Neural progenitor cell (in vitro differentiated cells): ENCODE measurements around the gene CDC42SE2. TPM values are rescaled to one million over a fixed set of nuclear protein-coding genes. Genes with fewer than 3 reads are reported as not detected.

Source experiments
- DNase-seq: peaks from one replicate; pipeline ENCODE4 v3.0.0-alpha.2; 2016; ENCODE audit warnings: low spot score
- H2AFZ ChIP-seq: fragments of 200-600 bp; sonication (generic); replicated peaks from 2 replicates; pipeline ENCODE4 v1.6.1; 2016; ENCODE audit warnings: antibody characterized with exemption
- H3F3A ChIP-seq: fragments of 200-600 bp; sonication (generic); 2 replicates; pipeline ENCODE4 v1.6.1; 2016; ENCODE audit warnings: antibody characterized with exemption, low read depth
- H3K27ac ChIP-seq: fragments of 200-600 bp; sonication (generic); 2 replicates; pipeline ENCODE4 v1.5.1; 2016; ENCODE audit warnings: mild to moderate bottlenecking
- H3K27me3 ChIP-seq: fragments of 200-600 bp; sonication (generic); 2 replicates; pipeline ENCODE4 v1.6.1; 2016; ENCODE audit warnings: mild to moderate bottlenecking, moderate library complexity
- H3K36me3 ChIP-seq: fragments of 200-600 bp; sonication (generic); 2 replicates; pipeline ENCODE4 v1.5.1; 2016
- H3K4me1 ChIP-seq: fragments of 200-600 bp; sonication (generic); 2 replicates; pipeline ENCODE4 v1.6.1; 2016; ENCODE audit warnings: mixed run types
- H3K4me2 ChIP-seq: fragments of 200-600 bp; sonication (generic); 2 replicates; pipeline ENCODE4 v1.6.1; 2016
- H3K4me3 ChIP-seq: fragments of 200-600 bp; sonication (generic); 2 replicates; pipeline ENCODE4 v1.5.1; 2016
- H3K79me2 ChIP-seq: fragments of 200-600 bp; sonication (generic); 2 replicates; pipeline ENCODE4 v1.6.1; 2016; ENCODE audit warnings: low read depth
- H3K9ac ChIP-seq: fragments of 200-600 bp; sonication (generic); 2 replicates; pipeline ENCODE4 v1.6.1; 2016
- H3K9me3 ChIP-seq: fragments of 200-600 bp; sonication (generic); 2 replicates; pipeline ENCODE4 v1.5.1; 2016; ENCODE audit warnings: low read depth
- H4K20me1 ChIP-seq: fragments of 200-600 bp; sonication (generic); 2 replicates; pipeline ENCODE4 v1.6.1; 2016; ENCODE audit warnings: low read depth
- H3K27ac Mint-ChIP-seq: 3 replicates; pipeline ENCODE4 v1.8.0; 2021; ENCODE audit warnings: mixed read lengths
- H3K27me3 Mint-ChIP-seq: 2 replicates; pipeline ENCODE4 v1.8.0; 2022; ENCODE audit warnings: low read depth, mild to moderate bottlenecking, inconsistent platforms, moderate library complexity, mixed read lengths; ENCODE audit not compliant: insufficient read depth
- H3K36me3 Mint-ChIP-seq: 3 replicates; pipeline ENCODE4 v1.8.0; 2021; ENCODE audit warnings: mixed read lengths
- H3K4me1 Mint-ChIP-seq: 3 replicates; pipeline ENCODE4 v1.8.0; 2021; ENCODE audit warnings: mixed read lengths
- H3K4me3 Mint-ChIP-seq: 3 replicates; pipeline ENCODE4 v1.8.0; 2021; ENCODE audit warnings: mild to moderate bottlenecking, moderate library complexity, mixed read lengths
- H3K9me3 Mint-ChIP-seq: 3 replicates; pipeline ENCODE4 v1.8.0; 2020; ENCODE audit warnings: mixed read lengths
- EZH2 ChIP-seq: fragments of 200-600 bp; sonication (generic); IDR thresholded peaks from 2 replicates; pipeline ENCODE4 v1.6.1; 2017; ENCODE audit warnings: antibody characterized with exemption, mild to moderate bottlenecking, moderate library complexity
- EZH2phosphoT487 ChIP-seq: fragments of 200-600 bp; sonication (generic); IDR thresholded peaks from 2 replicates; pipeline ENCODE4 v1.6.1; 2017; ENCODE audit warnings: antibody characterized with exemption
- total RNA-seq: library from RNA; depleted of rRNA; stranded (reverse); fragments of >200 nt; gene quantifications from 2 replicates; pipeline ENCODE4 v1.2.3, GENCODE V29; 2015; ENCODE audit warnings: low replicate concordance
- TF ChIP-seq, protein P1 (sequence below): fragments of 200-600 bp; sonication (generic); IDR thresholded peaks from 2 replicates; pipeline ENCODE4 v1.5.1; 2017; ENCODE audit warnings: antibody characterized with exemption, mild to moderate bottlenecking

Gene CDC42SE2
- total RNA-seq, 1 donor from 2014 or later: 79.9 TPM

DNA sequence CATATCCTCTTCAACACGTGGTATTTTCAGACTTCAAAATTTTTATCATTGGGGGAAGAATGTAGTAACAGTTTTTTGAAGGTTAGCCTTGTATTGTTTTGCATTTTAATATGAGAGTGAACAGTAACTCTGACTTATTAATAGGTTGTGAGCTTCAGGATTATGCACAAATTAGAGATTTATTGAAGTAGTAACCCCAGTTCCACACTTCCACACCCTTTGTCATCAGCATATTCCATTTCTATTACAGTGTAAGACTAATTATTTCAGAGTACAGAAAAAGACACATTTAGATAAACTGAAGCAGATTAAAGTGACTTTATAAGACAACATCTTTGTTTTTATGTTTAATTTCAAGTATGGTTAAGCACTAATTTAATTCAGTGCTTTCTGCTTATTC is 105.7 kb downstream of the CDC42SE2 start:
- Histone ChIP-seq H3K36me3 (no peaks in the 10 kb centered on the region), H3K9me3 (no peaks in the 10 kb centered on the region)
- TF ChIP-seq EZH2phosphoT487 (no peak), EZH2 (no peak)
- TF ChIP-seq, protein P1, sequence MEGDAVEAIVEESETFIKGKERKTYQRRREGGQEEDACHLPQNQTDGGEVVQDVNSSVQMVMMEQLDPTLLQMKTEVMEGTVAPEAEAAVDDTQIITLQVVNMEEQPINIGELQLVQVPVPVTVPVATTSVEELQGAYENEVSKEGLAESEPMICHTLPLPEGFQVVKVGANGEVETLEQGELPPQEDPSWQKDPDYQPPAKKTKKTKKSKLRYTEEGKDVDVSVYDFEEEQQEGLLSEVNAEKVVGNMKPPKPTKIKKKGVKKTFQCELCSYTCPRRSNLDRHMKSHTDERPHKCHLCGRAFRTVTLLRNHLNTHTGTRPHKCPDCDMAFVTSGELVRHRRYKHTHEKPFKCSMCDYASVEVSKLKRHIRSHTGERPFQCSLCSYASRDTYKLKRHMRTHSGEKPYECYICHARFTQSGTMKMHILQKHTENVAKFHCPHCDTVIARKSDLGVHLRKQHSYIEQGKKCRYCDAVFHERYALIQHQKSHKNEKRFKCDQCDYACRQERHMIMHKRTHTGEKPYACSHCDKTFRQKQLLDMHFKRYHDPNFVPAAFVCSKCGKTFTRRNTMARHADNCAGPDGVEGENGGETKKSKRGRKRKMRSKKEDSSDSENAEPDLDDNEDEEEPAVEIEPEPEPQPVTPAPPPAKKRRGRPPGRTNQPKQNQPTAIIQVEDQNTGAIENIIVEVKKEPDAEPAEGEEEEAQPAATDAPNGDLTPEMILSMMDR: no peak

DNA sequence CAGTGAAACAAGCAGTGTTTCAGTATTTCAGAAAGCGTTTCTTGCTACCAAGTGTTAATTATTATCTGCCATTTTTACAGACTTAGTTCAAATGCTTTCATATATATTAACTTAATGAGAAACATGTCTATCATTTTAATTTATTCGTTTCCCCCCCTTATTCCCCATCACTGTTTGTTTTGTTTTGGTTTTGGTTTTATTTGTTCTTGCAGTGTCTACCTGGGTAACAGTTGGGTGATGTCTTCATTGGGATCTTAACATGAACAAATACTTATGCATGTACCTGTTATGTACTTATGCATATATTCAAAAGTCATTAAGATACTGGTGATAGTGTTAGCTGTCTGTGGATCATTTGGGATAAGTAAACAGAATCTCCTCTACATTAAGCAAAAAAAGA is 108.0 kb downstream of the CDC42SE2 start:
- H4K20me1 ChIP-seq: peaks cover 4% of the 10 kb centered on the region
- peaks cover 5% of the 10 kb centered on the region for H3K9me3 Mint-ChIP-seq
- no peaks in the 10 kb centered on the region for H3K27me3 ChIP-seq
- H3K36me3 Mint-ChIP-seq: peaks cover 16% of the 10 kb centered on the region
- peaks cover 5% of the 10 kb centered on the region for H3K4me1 Mint-ChIP-seq
- no peak overlapping the region for H3K27ac ChIP-seq
- TF ChIP-seq EZH2: no peak
- TF ChIP-seq, protein P1: no peak
- no peak overlapping the region for H3K4me2 ChIP-seq
- H3K4me1 ChIP-seq: peaks cover 8% of the 10 kb centered on the region
- no peak overlapping the region for H2AFZ ChIP-seq
- H3F3A ChIP-seq: no peaks in the 10 kb centered on the region
- H3K9ac ChIP-seq: no peak overlapping the region
- H3K27me3 Mint-ChIP-seq: no peaks in the 10 kb centered on the region
- no peak overlapping the region for H3K4me3 Mint-ChIP-seq
- peaks cover 50% of the 10 kb centered on the region for H3K79me2 ChIP-seq
- no peaks in the 10 kb centered on the region for H3K9me3 ChIP-seq
- no peak overlapping the region for H3K4me3 ChIP-seq
- H3K27ac Mint-ChIP-seq: no peak overlapping the region
- H3K36me3 ChIP-seq: no peaks in the 10 kb centered on the region
- no peak for DNase-seq

More for the DNA sequence above, 105.7 kb downstream of the CDC42SE2 start:
- Histone ChIP-seq H3K4me2 (no peak overlapping the region), H4K20me1 (peaks cover 4% of the 10 kb centered on the region), H3K27me3 (no peaks in the 10 kb centered on the region), H3K4me1 (peaks cover 8% of the 10 kb centered on the region), H3K27ac (no peak overlapping the region), H3K4me3 (no peak overlapping the region), H3K9ac (no peak overlapping the region), H2AFZ (no peak overlapping the region), H3K79me2 (peaks cover 43% of the 10 kb centered on the region), H3F3A (no peaks in the 10 kb centered on the region)
- Mint-ChIP-seq H3K27ac (no peak overlapping the region), H3K36me3 (peaks cover 20% of the 10 kb centered on the region), H3K4me3 (no peak overlapping the region), H3K27me3 (peaks cover 2% of the 10 kb centered on the region), H3K4me1 (peaks cover 5% of the 10 kb centered on the region), H3K9me3 (peaks cover 8% of the 10 kb centered on the region)
- no peak for DNase-seq

DNA sequence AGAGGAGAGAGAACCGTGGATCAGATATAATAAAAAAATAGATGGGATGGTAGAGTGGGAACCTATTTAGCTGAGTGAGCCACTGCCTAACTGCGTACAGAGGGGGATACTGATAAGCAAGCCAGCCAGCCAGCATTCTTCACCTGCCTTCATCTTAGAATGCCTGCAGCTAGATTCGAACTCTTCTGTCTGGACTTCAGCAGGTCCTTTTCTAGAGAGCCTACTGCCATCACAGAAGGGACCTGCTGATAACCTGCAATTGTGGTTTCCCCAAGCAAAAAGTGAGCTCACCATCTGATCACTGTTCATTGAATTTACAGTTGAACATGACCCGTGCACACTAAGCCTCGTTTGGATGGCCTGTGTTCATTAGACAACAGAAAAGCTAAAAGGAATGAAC is 109.4 kb downstream of the CDC42SE2 start:
- H3K27me3 Mint-ChIP-seq: no peaks in the 10 kb centered on the region
- Histone ChIP-seq H4K20me1 (peaks cover 4% of the 10 kb centered on the region), H3K9ac (no peak overlapping the region), H3K4me2 (no peak overlapping the region), H3K9me3 (no peaks in the 10 kb centered on the region), H3F3A (no peaks in the 10 kb centered on the region), H3K36me3 (no peaks in the 10 kb centered on the region), H3K27me3 (no peaks in the 10 kb centered on the region), H3K27ac (no peak overlapping the region), H3K4me3 (no peak overlapping the region), H3K79me2 (peaks cover 41% of the 10 kb centered on the region), H3K4me1 (peaks cover 8% of the 10 kb centered on the region), H2AFZ (no peak overlapping the region)
- peaks cover 8% of the 10 kb centered on the region for H3K36me3 Mint-ChIP-seq
- DNase-seq: no peak
- TF ChIP-seq, protein P1: no peak
- no peak for TF ChIP-seq EZH2phosphoT487
- no peak for TF ChIP-seq EZH2
- no peak overlapping the region for H3K4me3 Mint-ChIP-seq
- peaks cover 5% of the 10 kb centered on the region for H3K4me1 Mint-ChIP-seq
- no peaks in the 10 kb centered on the region for H3K9me3 Mint-ChIP-seq
- H3K27ac Mint-ChIP-seq: no peak overlapping the region
